ENCODE data around the gene SLFN5. TPM values are rescaled to one million over a fixed set of nuclear protein-coding genes. Genes with fewer than 3 reads are reported as not detected.

The SLFN5 gene
- total and polyA plus RNA-seq, 2 donors (not counting 1 experiment from before 2014, with no cell fraction given) = 101 to 170 TPM

DNA sequence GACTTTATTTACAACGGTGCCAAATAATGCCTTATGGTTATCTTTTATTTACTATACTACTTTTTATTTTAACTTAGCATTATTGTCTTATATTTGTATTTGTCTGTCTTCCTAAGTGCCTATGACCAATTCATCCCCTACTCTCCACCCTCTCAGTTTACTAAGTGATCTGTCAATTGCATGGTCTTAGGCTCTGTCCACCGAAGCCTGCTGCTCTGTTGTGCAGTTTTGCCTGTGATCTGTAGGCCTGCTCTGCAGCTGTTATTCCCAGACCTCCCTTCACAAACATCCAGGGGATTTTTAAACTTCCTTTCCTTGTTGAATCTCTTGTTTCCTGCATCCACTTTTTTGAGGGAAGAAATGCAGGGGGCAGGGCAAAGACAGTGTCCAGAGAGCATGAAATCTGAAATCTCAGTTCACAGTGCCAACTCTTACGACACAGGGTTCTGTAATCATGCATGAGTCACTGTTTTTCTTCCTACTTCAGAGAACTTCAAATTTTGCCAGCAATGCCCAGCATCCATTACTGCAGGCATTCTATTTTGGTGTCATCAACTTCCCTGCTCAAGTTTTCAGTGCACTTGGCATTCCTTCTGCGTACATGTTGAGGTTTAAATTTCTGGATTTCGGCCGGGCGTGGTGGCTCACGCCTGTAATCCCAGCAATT is 11.4 kb downstream of the SLFN5 start:
- Histone ChIP-seq H3K27ac (ENCODE audit: insufficient read depth, low read length) (peak overlapping the region; percentile 37), H3K36me3 (ENCODE audit: control insufficient read depth, insufficient read depth, low read length) (peaks cover under 1% of the 10 kb centered on the region), H3K9ac (ENCODE audit: insufficient read depth, low read length) (no peak overlapping the region), H2AFZ (ENCODE audit: low read length) (no peak overlapping the region), H3K27me3 (ENCODE audit: control insufficient read depth, insufficient read depth, low read length) (no peaks in the 10 kb centered on the region), H3K4me1 (ENCODE audit: control insufficient read depth, extremely low read depth, insufficient read depth, low read length) (peaks cover 11% of the 10 kb centered on the region), H3K4me2 (ENCODE audit: extremely low read depth, insufficient read depth, low read length) (peak overlapping the region; percentile 51), H4K20me1 (ENCODE audit: control insufficient read depth, extremely low read depth, insufficient read depth, low read length) (no peaks in the 10 kb centered on the region), H3K9me3 (ENCODE audit: control insufficient read depth, insufficient read depth, low read depth, low read length) (no peaks in the 10 kb centered on the region), H3K79me2 (ENCODE audit: control insufficient read depth, insufficient read depth, low read length) (peaks cover 44% of the 10 kb centered on the region), H3K4me3 (replicated peaks in 1 of 4; ENCODE audit: control extremely low read depth in 1 of 4, insufficient read depth in 1 of 4, low read depth in 3 of 4, low read length in 4 of 4) (no peak overlapping the region)
- TF ChIP-seq, protein P1, sequence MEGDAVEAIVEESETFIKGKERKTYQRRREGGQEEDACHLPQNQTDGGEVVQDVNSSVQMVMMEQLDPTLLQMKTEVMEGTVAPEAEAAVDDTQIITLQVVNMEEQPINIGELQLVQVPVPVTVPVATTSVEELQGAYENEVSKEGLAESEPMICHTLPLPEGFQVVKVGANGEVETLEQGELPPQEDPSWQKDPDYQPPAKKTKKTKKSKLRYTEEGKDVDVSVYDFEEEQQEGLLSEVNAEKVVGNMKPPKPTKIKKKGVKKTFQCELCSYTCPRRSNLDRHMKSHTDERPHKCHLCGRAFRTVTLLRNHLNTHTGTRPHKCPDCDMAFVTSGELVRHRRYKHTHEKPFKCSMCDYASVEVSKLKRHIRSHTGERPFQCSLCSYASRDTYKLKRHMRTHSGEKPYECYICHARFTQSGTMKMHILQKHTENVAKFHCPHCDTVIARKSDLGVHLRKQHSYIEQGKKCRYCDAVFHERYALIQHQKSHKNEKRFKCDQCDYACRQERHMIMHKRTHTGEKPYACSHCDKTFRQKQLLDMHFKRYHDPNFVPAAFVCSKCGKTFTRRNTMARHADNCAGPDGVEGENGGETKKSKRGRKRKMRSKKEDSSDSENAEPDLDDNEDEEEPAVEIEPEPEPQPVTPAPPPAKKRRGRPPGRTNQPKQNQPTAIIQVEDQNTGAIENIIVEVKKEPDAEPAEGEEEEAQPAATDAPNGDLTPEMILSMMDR (conservative IDR thresholded peaks at IDR 0.05 in 1 of 2, IDR thresholded peaks at IDR 0.05 in 1 of 2; ENCODE audit: low read depth in 1 of 2, low read length in 2 of 2) = no peak
- TF ChIP-seq EZH2 (IDR thresholded peaks at IDR 0.05; ENCODE audit: low read length, missing control alignments) = no peak
- peak; percentile 94 to 99 for DNase-seq (ENCODE audit: low read depth in 2 of 2)

DNA sequence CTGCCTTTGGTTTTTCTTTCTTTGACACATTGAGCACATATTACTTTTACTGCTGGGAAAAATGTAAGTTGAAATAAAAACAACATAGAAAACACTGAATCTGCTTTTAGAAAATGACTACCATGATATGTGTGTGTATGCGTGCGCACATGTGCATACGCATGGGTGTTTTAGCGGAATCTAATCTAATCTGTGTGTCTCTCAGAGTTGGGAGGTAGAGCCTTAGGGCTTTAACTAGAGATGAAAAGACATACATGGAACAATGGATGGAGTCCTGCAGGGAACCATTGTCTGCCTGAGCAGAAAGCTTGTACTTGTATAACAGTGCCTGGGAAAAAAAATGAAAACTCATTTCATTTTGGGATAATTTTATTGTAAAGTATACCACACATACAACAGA is 12.4 kb downstream of the SLFN5 start:
- no peaks in the 10 kb centered on the region for H3K27me3 ChIP-seq (ENCODE audit: control insufficient read depth, insufficient read depth, low read length)
- H3K4me3 ChIP-seq (replicated peaks in 1 of 4; ENCODE audit: control extremely low read depth in 1 of 4, insufficient read depth in 1 of 4, low read depth in 3 of 4, low read length in 4 of 4) = no peak overlapping the region
- H3K36me3 ChIP-seq (ENCODE audit: control insufficient read depth, insufficient read depth, low read length) = peaks cover 3% of the 10 kb centered on the region
- no peaks in the 10 kb centered on the region for H4K20me1 ChIP-seq (ENCODE audit: control insufficient read depth, extremely low read depth, insufficient read depth, low read length)
- peaks cover 11% of the 10 kb centered on the region for H3K4me1 ChIP-seq (ENCODE audit: control insufficient read depth, extremely low read depth, insufficient read depth, low read length)
- no peak overlapping the region for H3K27ac ChIP-seq (ENCODE audit: insufficient read depth, low read length)
- peaks cover 40% of the 10 kb centered on the region for H3K79me2 ChIP-seq (ENCODE audit: control insufficient read depth, insufficient read depth, low read length)
- no peak overlapping the region for H3K9ac ChIP-seq (ENCODE audit: insufficient read depth, low read length)
- TF ChIP-seq EZH2 (IDR thresholded peaks at IDR 0.05; ENCODE audit: low read length, missing control alignments) = no peak
- TF ChIP-seq, protein P1 (conservative IDR thresholded peaks at IDR 0.05 in 1 of 2, IDR thresholded peaks at IDR 0.05 in 1 of 2; ENCODE audit: low read depth in 1 of 2, low read length in 2 of 2) = no peak
- H3K9me3 ChIP-seq (ENCODE audit: control insufficient read depth, insufficient read depth, low read depth, low read length) = no peaks in the 10 kb centered on the region
- no peak overlapping the region for H2AFZ ChIP-seq (ENCODE audit: low read length)
- no peak overlapping the region for H3K4me2 ChIP-seq (ENCODE audit: extremely low read depth, insufficient read depth, low read length)
- no peak for DNase-seq (ENCODE audit: low read depth in 2 of 2)

DNA sequence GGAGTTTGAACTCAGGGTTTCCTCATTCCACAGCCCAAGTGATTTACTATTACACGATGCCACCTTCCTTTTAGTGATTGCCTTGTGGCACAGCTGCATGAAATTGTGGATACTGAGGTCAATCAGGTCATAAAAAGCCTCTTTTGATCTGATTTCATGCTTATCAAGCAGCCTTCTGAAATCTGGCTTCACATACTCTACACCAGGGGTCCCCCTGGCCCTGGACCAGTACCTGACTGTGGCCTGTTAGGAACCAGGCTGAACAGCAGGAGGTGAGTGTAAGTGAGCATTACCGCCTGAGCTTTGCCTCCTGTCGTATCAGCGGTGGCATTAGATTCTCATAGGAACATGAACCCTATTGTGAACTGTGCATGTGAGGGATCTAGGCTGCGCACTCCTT is 13.8 kb downstream of the SLFN5 start:
- H4K20me1 ChIP-seq (ENCODE audit: control insufficient read depth, extremely low read depth, insufficient read depth, low read length) = no peaks in the 10 kb centered on the region
- no peak overlapping the region for H3K27ac ChIP-seq (ENCODE audit: insufficient read depth, low read length)
- TF ChIP-seq EZH2 (IDR thresholded peaks at IDR 0.05; ENCODE audit: low read length, missing control alignments) = no peak
- TF ChIP-seq, protein P1 (conservative IDR thresholded peaks at IDR 0.05 in 1 of 2, IDR thresholded peaks at IDR 0.05 in 1 of 2; ENCODE audit: low read depth in 1 of 2, low read length in 2 of 2) = no peak
- peaks cover 6% of the 10 kb centered on the region for H3K36me3 ChIP-seq (ENCODE audit: control insufficient read depth, insufficient read depth, low read length)
- H3K9ac ChIP-seq (ENCODE audit: insufficient read depth, low read length) = no peak overlapping the region
- DNase-seq (ENCODE audit: low read depth in 2 of 2) = no peak
- H3K4me2 ChIP-seq (ENCODE audit: extremely low read depth, insufficient read depth, low read length) = no peak overlapping the region
- no peaks in the 10 kb centered on the region for H3K27me3 ChIP-seq (ENCODE audit: control insufficient read depth, insufficient read depth, low read length)
- H3K4me1 ChIP-seq (ENCODE audit: control insufficient read depth, extremely low read depth, insufficient read depth, low read length) = peaks cover 11% of the 10 kb centered on the region
- no peaks in the 10 kb centered on the region for H3K9me3 ChIP-seq (ENCODE audit: control insufficient read depth, insufficient read depth, low read depth, low read length)
- H2AFZ ChIP-seq (ENCODE audit: low read length) = no peak overlapping the region
- peaks cover 35% of the 10 kb centered on the region for H3K79me2 ChIP-seq (ENCODE audit: control insufficient read depth, insufficient read depth, low read length)
- H3K4me3 ChIP-seq (replicated peaks in 1 of 4; ENCODE audit: control extremely low read depth in 1 of 4, insufficient read depth in 1 of 4, low read depth in 3 of 4, low read length in 4 of 4) = no peak overlapping the region
